ENCODE results near the gene XXYLT1. TPM values are rescaled to one million over a fixed set of nuclear protein-coding genes. Genes with fewer than 3 reads are reported as not detected.

XXYLT1 gene
- total and polyA plus RNA-seq, 9 of the 15 experiments (the other 6 are each of a cell fraction or from before 2014, with no cell fraction given): 1.9 to 18.9 (median 15.0) TPM

DNA sequence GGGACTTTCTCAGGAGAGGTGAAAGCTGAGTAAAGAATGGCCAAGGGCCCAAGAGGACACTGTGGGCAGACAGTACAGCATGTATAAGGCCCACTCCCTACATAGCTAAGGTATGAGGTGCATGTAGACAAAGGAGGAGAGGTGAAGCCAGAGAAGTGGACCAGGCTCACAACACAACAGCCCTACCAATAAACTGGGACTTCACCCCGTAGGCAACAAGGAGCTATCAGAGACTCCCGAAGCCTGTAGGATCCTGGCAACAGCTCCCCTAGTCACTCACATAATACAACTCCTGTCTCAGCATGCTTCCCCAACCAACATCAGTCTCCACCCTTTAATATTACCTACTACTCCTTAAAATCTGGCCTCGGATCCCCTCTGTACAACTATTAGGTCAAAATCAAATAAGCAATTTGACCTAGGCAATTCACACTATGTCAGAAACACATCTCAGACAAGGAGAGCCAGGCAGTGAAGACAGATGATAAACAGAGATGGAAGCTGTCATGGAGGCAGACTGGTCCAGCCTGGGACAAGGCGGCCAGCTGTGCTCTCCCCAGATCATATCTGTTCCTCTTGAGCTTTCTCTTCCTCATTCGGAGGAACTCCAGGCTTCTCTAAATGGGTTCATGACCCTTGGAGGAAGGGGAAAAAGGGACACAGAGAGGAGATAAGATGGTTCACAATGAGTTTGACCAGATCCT lies 1.4 kb downstream of the XXYLT1 start (continued):
- TF ChIP-seq SIN3A (IDR thresholded peaks at IDR 0.05; ENCODE audit: borderline replicate concordance in 2 of 2, control insufficient read depth in 1 of 2, low read depth in 2 of 2, low read length in 2 of 2) (peak in 1 of 2 experiments; percentile 20; a peak in 1 of 4 replicates), HDAC1 (IDR thresholded peaks at IDR 0.05) (0 out of 4 replicates have a peak, but pooled peaks of 1 of the 2 experiments have one; percentile 25), NR2C1 (IDR thresholded peaks at IDR 0.05) (peak; percentile 73), NR2C1 (tag; IDR thresholded peaks at IDR 0.05) (peak; percentile 89), SPI1 (IDR thresholded peaks at IDR 0.05; ENCODE audit: borderline replicate concordance, low read depth, low read length) (peak; percentile 90; the same call in 1 of the 2 replicates), MECOM (CRISPR knock-in tag; IDR thresholded peaks at IDR 0.05) (no peak), MTA1 (IDR thresholded peaks at IDR 0.05; ENCODE audit: borderline replicate concordance) (peak; percentile 52; the same call in 1 of the 2 replicates), MEIS2 (IDR thresholded peaks at IDR 0.05; ENCODE audit: partially characterized antibody) (peak; percentile 80), ZKSCAN3 (CRISPR knock-in tag; IDR thresholded peaks at IDR 0.05) (peak; percentile 94), TAL1 (IDR thresholded peaks at IDR 0.05) (0 out of 2 replicates have a peak, but pooled peaks have one; percentile 19), PHF8 (IDR thresholded peaks at IDR 0.05; ENCODE audit: borderline replicate concordance, low read length) (no peak)
- TF ChIP-seq, protein P1, sequence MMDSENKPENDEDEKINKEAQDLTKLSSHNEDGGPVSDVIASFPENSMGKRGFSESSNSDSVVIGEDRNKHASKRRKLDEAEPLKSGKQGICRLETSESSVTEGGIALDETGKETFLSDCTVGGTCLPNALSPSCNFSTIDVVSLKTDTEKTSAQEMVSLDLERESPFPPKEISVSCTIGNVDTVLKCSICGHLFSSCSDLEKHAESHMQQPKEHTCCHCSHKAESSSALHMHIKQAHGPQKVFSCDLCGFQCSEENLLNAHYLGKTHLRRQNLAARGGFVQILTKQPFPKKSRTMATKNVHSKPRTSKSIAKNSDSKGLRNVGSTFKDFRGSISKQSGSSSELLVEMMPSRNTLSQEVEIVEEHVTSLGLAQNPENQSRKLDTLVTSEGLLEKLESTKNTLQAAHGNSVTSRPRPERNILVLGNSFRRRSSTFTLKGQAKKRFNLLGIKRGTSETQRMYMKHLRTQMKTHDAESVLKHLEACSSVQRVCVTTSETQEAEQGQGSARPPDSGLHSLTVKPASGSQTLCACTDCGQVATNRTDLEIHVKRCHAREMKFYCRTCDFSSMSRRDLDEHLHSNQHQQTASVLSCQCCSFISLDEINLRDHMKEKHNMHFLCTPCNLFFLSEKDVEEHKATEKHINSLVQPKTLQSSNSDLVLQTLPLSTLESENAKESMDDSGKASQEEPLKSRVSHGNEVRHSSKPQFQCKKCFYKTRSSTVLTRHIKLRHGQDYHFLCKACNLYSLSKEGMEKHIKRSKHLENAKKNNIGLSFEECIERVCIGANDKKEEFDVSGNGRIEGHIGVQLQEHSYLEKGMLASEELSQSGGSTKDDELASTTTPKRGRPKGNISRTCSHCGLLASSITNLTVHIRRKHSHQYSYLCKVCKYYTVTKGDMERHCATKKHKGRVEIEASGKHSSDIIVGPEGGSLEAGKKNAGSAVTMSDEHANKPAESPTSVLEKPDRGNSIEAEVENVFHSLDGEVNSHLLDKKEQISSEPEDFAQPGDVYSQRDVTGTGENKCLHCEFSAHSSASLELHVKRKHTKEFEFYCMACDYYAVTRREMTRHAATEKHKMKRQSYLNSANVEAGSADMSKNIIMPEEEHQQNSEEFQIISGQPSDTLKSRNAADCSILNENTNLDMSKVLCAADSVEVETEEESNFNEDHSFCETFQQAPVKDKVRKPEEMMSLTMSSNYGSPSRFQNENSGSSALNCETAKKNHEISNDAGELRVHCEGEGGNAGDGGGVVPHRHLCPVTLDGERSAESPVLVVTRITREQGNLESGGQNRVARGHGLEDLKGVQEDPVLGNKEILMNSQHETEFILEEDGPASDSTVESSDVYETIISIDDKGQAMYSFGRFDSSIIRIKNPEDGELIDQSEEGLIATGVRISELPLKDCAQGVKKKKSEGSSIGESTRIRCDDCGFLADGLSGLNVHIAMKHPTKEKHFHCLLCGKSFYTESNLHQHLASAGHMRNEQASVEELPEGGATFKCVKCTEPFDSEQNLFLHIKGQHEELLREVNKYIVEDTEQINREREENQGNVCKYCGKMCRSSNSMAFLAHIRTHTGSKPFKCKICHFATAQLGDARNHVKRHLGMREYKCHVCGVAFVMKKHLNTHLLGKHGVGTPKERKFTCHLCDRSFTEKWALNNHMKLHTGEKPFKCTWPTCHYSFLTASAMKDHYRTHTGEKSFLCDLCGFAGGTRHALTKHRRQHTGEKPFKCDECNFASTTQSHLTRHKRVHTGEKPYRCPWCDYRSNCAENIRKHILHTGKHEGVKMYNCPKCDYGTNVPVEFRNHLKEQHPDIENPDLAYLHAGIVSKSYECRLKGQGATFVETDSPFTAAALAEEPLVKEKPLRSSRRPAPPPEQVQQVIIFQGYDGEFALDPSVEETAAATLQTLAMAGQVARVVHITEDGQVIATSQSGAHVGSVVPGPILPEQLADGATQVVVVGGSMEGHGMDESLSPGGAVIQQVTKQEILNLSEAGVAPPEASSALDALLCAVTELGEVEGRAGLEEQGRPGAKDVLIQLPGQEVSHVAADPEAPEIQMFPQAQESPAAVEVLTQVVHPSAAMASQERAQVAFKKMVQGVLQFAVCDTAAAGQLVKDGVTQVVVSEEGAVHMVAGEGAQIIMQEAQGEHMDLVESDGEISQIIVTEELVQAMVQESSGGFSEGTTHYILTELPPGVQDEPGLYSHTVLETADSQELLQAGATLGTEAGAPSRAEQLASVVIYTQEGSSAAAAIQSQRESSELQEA (IDR thresholded peaks at IDR 0.05; ENCODE audit: low read depth): no peak

Measured in K562 (cell line).